Hematopoietic multipotent progenitor cell (in vitro differentiated cells): ENCODE measurements around the gene ANGEL2. TPM values are rescaled to one million over a fixed set of nuclear protein-coding genes. Genes with fewer than 3 reads are reported as not detected.
A peak's percentile ranks its signal among the peaks of the same experiment; 100 is the strongest.
"Not testable (repeated sequence)": the region's sequence is repeated elsewhere in the genome, so short reads cannot be mapped to it uniquely, and the experiment has no call there.

ENCODE experiments used
- DNase-seq, 3 donors: peaks; one replicate each; pipeline ENCODE4 v3.0.0-alpha.2; 2011 to 2015; ENCODE audit warnings: low read depth in 2 of 3, low spot score in 2 of 3
- total RNA-seq: library from RNA; depleted of rRNA; stranded (reverse); fragments of >200 nt; gene quantifications from one replicate; pipeline ENCODE4 v1.2.3, GENCODE V29; 2012

Gene ANGEL2, protein sequence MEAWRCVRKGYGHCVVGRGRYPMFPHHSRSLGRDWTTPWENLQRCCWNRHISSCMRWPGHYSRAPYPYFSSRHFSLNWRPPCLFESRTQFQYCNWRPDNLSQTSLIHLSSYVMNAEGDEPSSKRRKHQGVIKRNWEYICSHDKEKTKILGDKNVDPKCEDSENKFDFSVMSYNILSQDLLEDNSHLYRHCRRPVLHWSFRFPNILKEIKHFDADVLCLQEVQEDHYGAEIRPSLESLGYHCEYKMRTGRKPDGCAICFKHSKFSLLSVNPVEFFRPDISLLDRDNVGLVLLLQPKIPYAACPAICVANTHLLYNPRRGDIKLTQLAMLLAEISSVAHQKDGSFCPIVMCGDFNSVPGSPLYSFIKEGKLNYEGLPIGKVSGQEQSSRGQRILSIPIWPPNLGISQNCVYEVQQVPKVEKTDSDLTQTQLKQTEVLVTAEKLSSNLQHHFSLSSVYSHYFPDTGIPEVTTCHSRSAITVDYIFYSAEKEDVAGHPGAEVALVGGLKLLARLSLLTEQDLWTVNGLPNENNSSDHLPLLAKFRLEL
- 39.9 TPM for total RNA-seq

DNA sequence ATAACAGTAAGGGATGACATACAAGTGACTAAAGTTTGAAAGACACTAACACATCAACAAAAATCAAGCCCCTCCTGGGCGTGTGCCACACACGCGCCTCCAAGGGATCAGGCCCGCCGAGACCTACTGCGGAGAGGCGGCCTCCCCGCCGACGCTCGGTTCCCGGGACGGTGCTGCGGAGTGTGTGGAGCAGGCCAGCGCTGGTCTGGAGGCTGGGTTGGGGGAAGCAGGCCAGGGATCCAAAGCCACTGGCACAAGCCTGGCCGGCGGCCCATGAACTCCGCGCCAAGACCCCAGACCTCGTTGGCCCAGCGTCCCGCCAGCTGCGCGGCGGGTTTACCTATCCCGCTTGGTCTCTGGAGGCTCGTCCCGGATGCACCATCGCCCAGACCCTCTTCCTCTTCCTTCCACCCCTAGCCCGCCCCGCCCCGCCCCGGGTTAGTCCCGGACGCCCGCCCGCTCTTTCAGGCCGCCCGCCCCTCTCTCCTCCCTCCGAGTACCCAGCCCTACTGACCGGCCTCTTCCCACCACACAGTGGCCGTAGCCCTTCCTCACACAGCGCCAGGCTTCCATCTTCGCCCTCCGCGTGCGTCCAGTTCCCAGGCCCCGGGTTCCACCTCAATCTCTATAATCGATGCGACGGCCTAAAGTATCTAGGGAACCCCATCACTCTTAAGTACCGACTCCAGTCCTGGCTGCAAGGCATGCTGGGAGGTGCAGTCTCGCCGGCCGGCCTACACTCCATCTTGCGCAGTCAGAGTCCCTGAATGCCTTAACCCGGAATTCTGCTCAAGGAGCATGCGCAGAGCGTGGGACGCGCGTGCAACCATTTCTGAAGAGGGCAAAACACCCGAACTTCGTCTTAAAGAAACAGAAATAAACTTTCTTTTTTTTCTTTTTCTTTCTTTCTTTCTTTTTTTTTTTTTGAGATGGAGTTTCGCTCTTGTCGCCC is at the start of gene ANGEL2:
ANGEL2 (minus strand) TSS at position 769 of the 952 bp plus-strand sequence; CDS start at position 573, 196 bp downstream.
- peak; percentile 91 to 99 (median 98) for DNase-seq

DNA sequence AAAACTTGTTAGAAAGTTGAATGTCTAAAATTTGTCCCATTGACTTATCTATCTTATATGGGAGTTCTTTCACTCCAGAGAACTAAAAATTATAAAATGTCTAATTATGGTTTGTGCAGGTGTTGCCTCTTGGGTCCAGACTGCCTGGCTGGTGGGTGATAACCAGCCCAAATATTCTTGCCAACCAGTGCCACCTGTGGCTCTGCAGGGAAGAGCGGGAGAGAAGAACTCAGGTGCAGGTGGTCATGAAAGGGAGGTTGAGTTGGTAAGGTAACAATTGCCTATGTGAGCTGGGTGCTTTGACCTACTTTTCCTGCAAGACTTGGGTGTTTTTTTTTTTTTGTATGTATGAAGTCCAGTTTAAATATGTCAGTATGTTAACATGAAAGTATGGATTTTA is 45.6 kb upstream of the ANGEL2 start:
- DNase-seq, result no peak

DNA sequence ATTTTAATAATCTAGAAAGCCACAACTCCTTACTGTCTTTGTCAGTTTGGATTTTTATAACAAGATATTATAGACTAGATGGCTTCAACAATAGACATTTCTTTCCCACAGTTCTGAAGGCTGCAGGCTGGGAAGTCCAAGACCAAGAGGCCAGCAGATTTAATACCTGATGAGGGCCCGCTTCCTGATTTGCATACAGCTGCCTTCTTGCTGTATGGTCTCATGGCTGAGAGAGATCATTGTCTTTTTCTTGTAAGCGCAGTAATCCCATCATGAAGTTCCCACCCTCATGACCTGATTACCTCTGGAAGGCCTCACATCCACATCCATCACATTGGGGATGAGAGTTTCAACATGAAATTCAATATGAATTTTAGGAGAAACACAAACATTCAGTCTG is 45.2 kb upstream of the ANGEL2 start:
- no peak for DNase-seq

DNA sequence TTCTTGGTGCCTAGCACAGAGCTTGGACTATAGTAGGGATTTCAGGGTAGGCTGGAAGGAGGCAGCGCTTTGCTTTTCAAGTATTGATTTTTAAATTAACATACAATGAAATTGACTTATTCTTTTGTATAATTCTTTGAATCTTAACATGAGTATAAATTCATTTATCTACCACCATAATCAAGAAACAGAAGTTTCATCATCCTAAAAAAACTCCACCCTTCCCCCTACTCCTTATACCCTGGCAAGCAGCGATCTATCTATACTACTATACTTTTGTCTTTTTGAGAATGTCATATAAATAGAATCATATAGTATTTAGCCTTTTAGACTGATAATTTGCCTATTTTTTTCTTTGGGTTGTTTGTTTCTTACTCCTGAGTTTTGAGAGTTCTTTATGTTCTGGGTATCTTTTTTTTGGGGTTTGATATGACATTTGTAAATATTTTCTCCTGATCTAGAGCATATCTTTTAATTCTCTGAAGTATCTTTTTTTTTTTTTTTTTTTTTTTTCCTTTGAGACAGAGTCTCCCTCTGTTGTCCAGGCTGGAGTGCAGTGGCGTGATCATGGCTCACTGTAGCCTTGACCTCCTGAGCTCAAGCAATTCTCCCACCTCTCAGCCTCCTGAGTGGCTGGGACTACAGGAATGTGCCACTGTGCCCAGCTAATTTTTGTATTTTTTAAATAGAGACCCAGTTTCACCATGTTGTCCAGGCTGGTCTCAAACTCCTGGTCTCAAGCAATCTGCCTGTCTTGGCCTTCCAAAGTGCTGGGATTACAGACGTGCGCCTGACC is 41.8 kb upstream of the ANGEL2 start:
- DNase-seq, result no peak

DNA sequence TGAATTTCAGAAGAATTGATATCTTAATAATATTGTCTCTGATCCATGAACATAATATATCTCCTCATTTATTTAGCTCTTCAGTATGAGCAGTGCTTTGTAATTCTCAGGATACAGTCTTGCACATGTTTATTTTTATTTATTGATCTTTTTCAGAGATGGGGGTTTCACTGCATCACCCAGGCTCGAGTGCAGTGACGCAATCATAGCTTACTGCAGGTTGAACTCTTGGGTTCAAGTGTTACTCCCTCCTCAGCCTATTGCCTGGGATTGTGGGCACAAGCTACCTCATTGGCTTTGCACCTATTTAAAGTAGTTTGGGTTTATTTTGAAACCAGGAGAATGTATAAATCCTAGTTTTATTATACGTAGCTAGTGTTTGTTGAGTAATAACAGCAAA is 40.1 kb upstream of the ANGEL2 start:
- no peak for DNase-seq

DNA sequence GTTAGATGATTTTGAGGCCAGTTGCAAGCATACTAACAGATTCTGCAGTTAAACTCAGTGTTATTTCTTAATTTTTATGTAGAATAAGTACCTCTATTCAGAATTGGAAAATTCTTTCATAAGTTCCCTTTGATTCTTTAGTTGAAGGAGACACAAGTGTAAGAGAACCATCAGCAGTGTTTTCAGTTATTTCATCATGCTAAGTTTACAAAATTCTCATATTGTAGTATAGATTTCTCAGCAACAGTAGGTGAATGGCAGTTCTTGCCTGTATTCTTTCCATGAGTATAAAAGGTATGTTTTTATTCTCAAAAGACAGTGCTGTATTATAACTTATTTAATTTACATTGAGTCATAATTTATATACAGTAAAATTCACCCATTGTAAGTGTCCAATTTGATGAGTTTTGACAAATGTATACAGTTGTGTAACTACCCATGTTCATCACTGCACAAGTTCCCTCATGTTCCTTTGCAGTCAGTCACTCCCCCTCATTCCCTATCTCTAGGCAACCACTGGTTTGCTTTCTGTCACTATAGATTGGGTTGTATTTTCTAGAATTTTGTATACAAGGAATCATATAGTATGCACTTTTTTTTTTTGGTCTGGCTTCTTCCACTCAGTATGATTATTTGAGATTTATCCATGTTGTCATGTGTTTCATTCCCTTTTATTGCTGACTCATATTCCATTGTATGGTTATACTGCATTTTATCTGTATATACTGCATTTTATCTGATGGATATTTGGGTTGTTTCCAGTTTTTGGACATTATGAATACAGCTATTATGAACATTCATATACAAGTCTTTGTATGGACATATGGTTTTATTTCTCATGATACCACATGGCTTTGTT is 39.3 kb upstream of the ANGEL2 start:
- no peak for DNase-seq

DNA sequence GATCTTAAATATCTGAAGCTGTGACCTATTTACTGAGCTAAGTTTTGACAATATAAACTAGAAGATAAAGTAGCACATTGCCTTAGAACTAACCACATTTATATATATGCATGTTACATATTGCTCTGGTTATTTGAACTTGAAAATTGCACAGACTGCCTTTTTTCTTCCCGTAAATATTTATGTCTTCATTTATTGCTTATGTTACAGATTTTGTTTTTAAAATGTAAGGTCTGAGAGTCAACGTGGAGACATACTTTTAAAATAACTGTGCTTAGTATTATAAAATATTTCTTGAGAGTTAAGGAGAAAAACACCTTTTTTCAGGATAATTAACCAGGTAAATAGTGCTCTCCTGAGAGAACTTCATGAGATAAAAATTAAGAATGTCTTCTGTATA is 38.5 kb upstream of the ANGEL2 start:
- DNase-seq, result no peak

DNA sequence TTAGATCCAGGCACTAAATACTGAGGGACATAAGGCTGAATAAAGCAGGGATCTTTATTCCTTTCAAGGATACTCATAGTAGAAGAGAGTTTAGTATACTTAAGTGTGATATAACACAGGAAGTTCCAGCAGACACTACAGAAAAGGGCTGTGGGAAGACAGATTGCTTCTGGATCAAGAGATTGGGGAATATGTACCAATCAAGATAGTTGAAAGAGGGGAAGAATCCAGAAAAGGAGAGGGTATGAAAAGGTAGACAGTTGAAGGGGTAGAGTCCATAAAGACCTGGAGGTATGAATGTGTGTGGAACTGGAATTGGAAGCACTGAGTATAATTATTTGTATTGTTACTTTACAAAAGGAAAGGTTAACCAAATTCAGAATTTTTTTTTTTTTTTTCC is 37.8 kb upstream of the ANGEL2 start:
- DNase-seq, result no peak

DNA sequence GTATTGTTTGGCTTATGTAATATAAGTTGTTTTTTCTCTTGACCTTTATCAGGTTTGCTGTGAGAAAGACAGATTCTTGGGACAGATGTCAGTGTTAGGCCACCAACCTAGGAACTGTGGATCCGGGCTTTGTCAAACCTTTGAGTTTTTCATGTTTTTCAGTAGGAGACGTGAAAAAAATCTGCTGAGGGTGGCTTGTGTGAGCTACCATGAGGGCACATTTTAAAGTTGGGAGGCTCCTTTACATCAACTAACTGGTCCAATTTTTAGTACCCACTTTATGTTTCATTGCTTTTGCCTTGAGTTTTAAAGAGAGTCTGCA is 36.2 kb upstream of the ANGEL2 start:
- DNase-seq, result no peak

DNA sequence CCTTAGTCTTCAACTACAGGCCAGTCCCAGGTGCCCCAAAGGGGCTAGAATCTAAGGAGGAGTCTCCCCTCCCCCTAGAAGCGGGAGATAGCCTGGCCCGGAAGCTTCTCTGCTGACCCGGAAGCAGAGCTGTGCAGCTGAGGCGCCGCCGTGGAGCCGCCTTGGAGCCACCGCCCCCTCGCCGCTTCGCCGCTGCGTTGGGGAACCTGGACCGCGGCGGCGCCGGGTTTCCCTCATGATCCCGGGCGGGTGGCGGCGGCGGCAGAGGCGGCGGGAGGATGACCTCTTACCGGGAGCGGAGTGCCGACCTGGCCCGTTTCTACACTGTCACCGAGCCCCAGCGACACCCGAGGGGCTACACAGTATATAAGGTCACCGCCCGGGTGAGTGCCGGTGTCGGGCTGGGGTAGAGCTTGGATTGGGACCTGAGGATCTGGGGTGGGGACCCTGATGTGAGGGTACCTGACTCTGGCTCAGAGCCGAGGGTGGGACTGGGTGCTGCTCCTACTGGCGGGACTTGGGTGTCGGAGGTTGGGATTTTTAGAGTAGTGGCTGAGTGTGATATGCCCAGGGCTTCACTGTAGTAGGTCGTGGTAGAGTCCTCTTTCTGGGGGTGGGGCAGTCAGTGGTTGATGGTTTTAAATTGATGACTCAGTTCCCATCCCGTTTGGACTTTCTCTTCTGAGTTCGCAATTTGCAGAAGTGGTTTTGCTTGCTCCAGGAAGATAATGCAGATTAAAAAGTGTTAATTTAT is 35.6 kb upstream of the ANGEL2 start, which contains the start of gene RPS6KC1:
RPS6KC1 (plus strand) TSS at position 115 of the 754 bp plus-strand sequence; CDS start at position 279, 164 bp downstream.
- peak; percentile 53 to 91 (median 88) for DNase-seq

DNA sequence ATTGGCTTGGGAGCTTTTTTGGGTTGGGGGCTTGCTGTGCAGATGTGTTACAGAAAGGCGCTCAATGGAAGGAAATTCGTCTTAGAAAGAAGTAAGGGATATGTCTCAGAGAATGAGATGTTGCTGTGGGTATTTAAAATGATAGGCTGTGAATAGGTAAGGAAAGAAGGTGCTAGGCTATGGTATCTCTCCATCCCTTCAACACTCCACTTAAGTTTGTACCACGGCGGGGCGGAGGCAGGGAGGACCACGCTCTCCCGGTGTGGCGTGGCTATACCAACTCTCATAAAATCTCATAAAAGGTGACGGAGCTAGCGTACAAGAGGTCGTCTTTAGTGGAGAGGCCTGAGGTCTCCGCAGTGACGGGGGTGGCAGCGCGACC is 35.1 kb upstream of the ANGEL2 start:
- no peak for DNase-seq

DNA sequence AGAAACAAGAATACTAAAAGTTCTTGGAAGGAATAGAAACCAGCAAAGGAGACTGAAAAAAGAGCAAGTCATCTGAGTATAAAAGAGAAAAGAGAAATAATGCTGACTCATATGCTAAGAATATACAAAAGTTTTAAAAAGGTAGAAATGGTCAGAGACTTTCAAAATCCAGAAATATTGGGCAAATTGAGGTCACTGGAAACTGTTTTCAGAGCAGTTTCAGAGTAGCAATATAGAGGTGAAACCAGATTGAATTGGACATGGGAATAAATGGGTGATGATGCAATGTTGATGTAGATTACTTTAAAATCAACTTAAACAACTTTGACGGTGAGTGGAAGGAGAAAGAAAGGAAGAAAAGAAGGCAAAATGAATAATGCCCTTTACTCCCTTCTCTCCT is 33.6 kb upstream of the ANGEL2 start:
- DNase-seq, result no peak

DNA sequence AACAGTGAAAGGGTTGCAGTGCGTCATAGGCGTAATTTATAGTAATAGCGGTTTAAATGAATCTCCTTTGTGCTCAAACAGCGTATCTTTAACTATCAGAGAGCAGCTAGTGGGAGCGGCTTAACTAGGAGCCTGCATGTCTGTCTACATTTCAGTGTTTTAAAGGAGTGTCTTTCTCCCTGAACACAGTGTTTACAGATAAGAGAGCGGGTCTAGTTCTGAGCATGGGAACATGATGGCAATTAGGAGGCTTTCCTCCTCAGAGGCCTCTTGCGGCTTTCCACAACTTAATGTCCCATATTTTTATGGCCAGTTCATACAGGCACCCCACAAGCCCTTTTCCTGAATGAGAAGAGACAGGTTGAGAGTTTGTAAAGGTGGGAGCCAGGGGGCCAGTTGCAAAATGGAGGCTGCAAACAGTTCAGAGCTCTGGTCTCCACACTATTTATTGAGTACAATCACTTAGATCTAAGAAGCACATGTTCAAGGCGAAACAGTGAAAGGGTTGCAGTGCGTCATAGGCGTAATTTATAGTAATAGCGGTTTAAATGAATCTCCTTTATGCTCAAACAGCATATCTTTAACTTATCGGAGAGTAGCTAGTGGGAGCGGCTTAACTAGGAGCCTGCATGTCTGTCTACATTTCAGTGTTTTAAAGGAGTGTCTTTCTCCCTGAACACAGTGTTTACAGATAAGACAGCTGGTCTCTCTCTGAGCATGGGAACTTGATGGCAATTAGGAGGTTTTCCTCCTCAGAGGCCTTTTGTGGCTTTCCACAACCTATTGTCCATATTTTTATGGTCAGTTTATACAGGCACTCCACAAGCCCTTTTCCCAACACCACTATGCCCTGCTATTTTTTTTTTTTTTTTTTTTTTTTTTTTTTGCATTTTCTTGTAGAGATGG is 29.9 kb upstream of the ANGEL2 start:
- not testable (repeated sequence) for DNase-seq

DNA sequence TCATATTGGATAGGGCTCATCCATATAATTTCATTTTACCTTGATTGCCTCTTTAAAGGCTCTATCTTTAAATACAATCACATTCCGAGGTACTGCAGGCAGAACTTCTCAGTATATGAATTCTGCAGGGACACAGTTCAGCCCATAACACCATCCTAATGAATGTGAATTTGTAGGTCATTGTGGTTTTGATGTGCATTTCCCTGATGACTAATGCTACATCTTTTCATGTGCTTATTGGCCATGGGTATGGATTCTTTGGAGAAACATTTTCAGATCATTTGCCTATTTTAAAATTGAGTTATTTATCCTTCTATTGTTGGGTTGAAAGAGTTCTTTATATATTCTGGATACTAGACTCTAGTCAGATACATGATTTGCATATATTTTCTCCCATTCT is 25.8 kb upstream of the ANGEL2 start:
- peak in 2 of 3 donors; percentile 24 to 50 for DNase-seq

DNA sequence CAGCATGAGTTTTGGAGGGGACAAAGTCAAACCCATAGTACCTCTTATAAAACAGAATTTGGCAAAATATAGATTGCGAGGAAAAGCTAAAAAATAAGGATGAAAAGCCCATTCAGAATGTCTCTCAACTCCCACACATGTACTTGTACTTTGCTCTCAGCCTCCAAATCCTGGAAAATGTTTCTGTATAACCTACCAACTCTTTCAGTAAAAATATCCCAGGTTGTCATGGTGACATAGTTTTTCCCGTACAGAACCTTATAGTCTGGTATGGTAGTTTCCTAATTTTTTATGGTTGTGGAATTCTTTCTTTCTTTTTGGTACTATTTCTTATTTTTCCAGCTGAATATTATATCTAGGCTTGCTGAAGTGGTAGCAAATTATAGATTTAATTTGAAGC is 19.9 kb upstream of the ANGEL2 start:
- DNase-seq, result no peak

DNA sequence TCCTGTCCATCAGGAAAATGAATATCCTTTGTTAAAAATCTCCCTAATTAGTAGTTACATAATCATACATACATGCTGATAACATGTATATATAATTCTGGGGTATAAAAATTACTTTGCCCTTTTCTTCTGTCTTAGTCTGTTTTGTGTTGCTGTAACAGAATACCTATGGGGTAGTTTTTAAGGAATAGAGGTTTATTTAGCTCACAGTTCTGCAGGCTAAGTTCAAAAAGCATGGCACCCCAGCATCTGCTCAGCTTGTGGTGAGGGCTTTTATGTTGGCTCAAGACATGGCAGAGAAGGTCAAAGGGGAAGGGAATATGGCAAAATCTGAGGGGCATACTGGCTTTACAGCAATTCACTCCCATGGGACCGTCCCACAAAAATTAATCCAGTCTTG is 19.0 kb upstream of the ANGEL2 start:
- no peak for DNase-seq

DNA sequence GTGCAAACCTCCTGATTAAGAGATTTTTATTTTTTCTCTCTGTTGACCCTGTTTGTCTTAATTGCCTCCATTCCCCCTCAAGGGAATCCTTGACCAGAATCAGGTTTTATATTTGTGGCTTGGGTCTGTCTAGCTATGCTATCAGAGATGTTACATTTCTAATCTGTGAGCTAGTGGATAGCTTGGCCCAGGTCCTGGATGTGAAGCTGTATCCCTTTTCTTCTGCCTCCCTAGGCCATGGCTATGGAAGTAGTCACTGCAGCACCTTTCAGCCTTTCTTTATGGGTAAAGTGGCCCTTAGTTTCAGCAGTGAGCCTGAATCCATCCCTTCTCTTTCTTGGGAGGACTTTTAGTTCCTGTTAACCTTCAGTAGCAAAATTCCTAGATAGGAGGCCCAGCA is 17.0 kb upstream of the ANGEL2 start:
- DNase-seq, result no peak

DNA sequence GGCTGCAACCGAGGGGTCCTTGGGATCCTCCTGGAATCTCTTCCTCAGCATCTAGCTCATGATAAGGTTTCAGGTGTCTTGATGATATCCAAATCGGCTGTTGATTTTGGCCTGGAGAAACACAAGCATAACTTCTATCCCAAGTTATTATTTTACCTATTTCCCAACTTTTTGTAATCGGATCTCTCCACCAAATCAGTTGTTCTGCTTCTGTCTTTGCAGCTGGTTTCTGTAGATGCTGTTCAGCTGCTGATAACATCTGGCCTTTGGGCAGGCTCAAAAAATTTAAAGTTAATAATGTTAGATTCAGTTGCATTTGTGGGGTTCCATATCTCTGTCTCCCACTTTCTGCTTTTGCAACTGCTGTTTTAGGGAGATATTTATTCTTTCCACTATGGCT is 11.4 kb upstream of the ANGEL2 start:
- not testable (repeated sequence) for DNase-seq
